Liver (tissue), 9 donors: ENCODE measurements around the gene MAN1C1. TPM values are rescaled to one million over a fixed set of nuclear protein-coding genes. Genes with fewer than 3 reads are reported as not detected.

Experiments
- DNase-seq: peaks from one replicate; pipeline ENCODE4 v3.0.0-alpha.2; 2017; ENCODE audit warnings: low spot score
- H3K27ac ChIP-seq, 2 donors: one replicate each; pipeline ENCODE4 v1.7.0; 2013; ENCODE audit warnings: inconsistent platforms in 2 of 2, low read length in 2 of 2, control low read depth in 1 of 2, low read depth in 1 of 2, mild to moderate bottlenecking in 1 of 2
- H3K27me3 ChIP-seq, 4 donors: one replicate each; pipeline versions ENCODE4 v1.6.1 to v1.7.0; 2013; ENCODE audit warnings: low read length in 3 of 4, inconsistent platforms in 1 of 4, mild to moderate bottlenecking in 1 of 4, moderate library complexity in 1 of 4; ENCODE audit not compliant: control insufficient read depth in 4 of 4, insufficient read depth in 4 of 4
- H3K36me3 ChIP-seq, 4 donors: one replicate each; pipeline versions ENCODE4 v1.6.1 to v1.7.0; 2013; ENCODE audit warnings: low read length in 3 of 4, mild to moderate bottlenecking in 3 of 4, low read depth in 1 of 4, moderate library complexity in 1 of 4; ENCODE audit not compliant: control insufficient read depth in 4 of 4, insufficient read depth in 3 of 4
- H3K4me1 ChIP-seq, 4 donors: one replicate each; pipeline versions ENCODE4 v1.6.1 to v1.7.0; 2013; ENCODE audit warnings: low read length in 3 of 4, mild to moderate bottlenecking in 3 of 4, moderate library complexity in 1 of 4; ENCODE audit not compliant: control insufficient read depth in 4 of 4, insufficient read depth in 4 of 4
- H3K4me3 ChIP-seq, 3 donors: one replicate each; pipeline versions ENCODE4 v1.6.1 to v1.7.0; 2013; ENCODE audit warnings: low read length in 3 of 3, control low read depth in 1 of 3, low read depth in 1 of 3, mild to moderate bottlenecking in 1 of 3
- H3K9ac ChIP-seq, 2 donors: one replicate each; pipeline ENCODE4 v1.7.0; 2013; ENCODE audit warnings: low read length in 2 of 2, mild to moderate bottlenecking in 2 of 2, moderate library complexity in 2 of 2, control low read depth in 1 of 2, low read depth in 1 of 2
- H3K9me3 ChIP-seq, 4 donors: one replicate each; pipeline versions ENCODE4 v1.6.1 to v1.7.0; 2013; ENCODE audit warnings: low read length in 3 of 4; ENCODE audit not compliant: control insufficient read depth in 4 of 4
- EGR1 ChIP-seq, 2 donors: IDR thresholded peaks; 2 replicates each; pipeline ENCODE4 v1.6.1; 2016 to 2018; ENCODE audit warnings: antibody characterized with exemption in 2 of 2, low read depth in 2 of 2
- FOXA1 ChIP-seq: IDR thresholded peaks from 2 replicates; pipeline ENCODE4 v1.6.1; 2016; ENCODE audit warnings: antibody characterized with exemption
- FOXA2 ChIP-seq: IDR thresholded peaks from 2 replicates; pipeline ENCODE4 v1.6.1; 2016; ENCODE audit warnings: antibody characterized with exemption
- GABPA ChIP-seq, 2 donors: IDR thresholded peaks in 1 of 2; conservative IDR thresholded peaks in 1 of 2; 2 replicates each; pipeline ENCODE4 v1.6.1; 2016; ENCODE audit warnings: antibody characterized with exemption in 2 of 2, mild to moderate bottlenecking in 1 of 2, moderate library complexity in 1 of 2
- HNF4A ChIP-seq, 2 donors: conservative IDR thresholded peaks; 2 replicates each; pipeline ENCODE4 v1.6.1; 2016; ENCODE audit warnings: antibody characterized with exemption in 2 of 2, mild to moderate bottlenecking in 2 of 2
- HNF4G ChIP-seq: IDR thresholded peaks from 2 replicates; pipeline ENCODE4 v1.6.1; 2016; ENCODE audit warnings: antibody characterized with exemption
- NR2F2 ChIP-seq: IDR thresholded peaks from 2 replicates; pipeline ENCODE4 v1.6.1; 2016; ENCODE audit warnings: antibody characterized with exemption
- RAD21 ChIP-seq, 2 donors: IDR thresholded peaks; 2 replicates each; pipeline ENCODE4 v1.6.1; 2016; ENCODE audit warnings: antibody characterized with exemption in 2 of 2, mild to moderate bottlenecking in 2 of 2
- RXRA ChIP-seq, 2 donors: IDR thresholded peaks; 2 replicates each; pipeline ENCODE4 v1.6.1; 2017 to 2018; ENCODE audit warnings: antibody characterized with exemption in 2 of 2, mild to moderate bottlenecking in 1 of 2
- SP1 ChIP-seq: IDR thresholded peaks from 2 replicates; pipeline ENCODE4 v1.6.1; 2018; ENCODE audit warnings: antibody characterized with exemption, mild to moderate bottlenecking
- TAF1 ChIP-seq: conservative IDR thresholded peaks from 2 replicates; pipeline ENCODE4 v1.6.1; 2016; ENCODE audit warnings: antibody characterized with exemption, mild to moderate bottlenecking
- YY1 ChIP-seq: IDR thresholded peaks from 2 replicates; pipeline ENCODE4 v1.6.1; 2016; ENCODE audit warnings: antibody characterized with exemption, mild to moderate bottlenecking
- WGBS: extraction: QIAGEN DNeasy Blood & Tissue Kit; methylation state at CpG from one replicate; pipeline ENCODE4 v1.1.7; 2013; 5-methylcytosine and 5-hydroxymethylcytosine counted together
- polyA plus RNA-seq, 2 donors: library from polyadenylated mRNA; stranded (reverse) in 1 of 2; unstranded in 1 of 2; fragments of 200-250 nt in 1 of 2; fragments of >200 nt in 1 of 2; fragmentation: Nextera tagmentation in 1 of 2; extraction: Ambion mirVana in 1 of 2; gene quantifications; one replicate each; pipeline versions ENCODE4 v1.2.1 to v1.2.3, GENCODE V29; 2013 to 2015
- total RNA-seq, 2 donors: library from RNA; depleted of rRNA; stranded (reverse); fragments of >200 nt; gene quantifications; one replicate each; pipeline ENCODE4 v1.2.3, GENCODE V29; 2014
- TF ChIP-seq, protein P1 (sequence below): IDR thresholded peaks from 2 replicates; pipeline ENCODE4 v1.6.1; 2016; ENCODE audit warnings: antibody characterized with exemption
- TF ChIP-seq, protein P2 (sequence below): IDR thresholded peaks from 2 replicates; pipeline ENCODE4 v1.6.1; 2016; ENCODE audit warnings: antibody characterized with exemption
- TF ChIP-seq, protein P3 (sequence below): IDR thresholded peaks from 2 replicates; pipeline ENCODE4 v1.6.1; 2016; ENCODE audit warnings: antibody characterized with exemption
- TF ChIP-seq, protein P4 (sequence below): IDR thresholded peaks from 2 replicates; pipeline ENCODE4 v1.6.1; 2016; ENCODE audit warnings: antibody characterized with exemption, mild to moderate bottlenecking
- donor health status: healthy.
- donor health status: healthy.
- donor health status: healthy.
- donor health status: healthy.
- donor health status: healthy.

The MAN1C1 gene
- total and polyA plus RNA-seq, 4 donors: 6.3 to 16.0 (median 8.1) TPM

DNA sequence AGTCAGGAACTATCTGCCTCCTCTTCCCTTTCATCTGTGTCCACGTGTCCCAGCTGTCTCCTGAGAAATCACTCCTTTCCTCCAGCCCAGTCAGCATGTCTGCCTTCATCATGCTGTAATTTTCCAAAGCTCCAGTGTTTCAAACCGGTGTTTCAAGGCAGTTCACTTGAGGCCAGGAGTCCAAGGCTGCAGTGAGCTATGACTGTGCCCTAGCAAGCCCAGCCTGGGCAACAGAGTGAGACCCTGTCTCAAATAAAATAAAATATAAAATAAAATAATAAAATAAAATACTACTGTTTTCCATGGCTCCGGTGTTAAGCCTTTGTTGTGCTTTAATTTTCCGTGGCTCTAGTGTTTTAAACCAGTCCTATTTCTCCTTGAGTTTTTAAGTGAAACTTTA is 175.5 kb downstream of the MAN1C1 start:
- Histone ChIP-seq H3K4me3 (no peak overlapping the region), H3K27me3 (no peaks in the 10 kb centered on the region), H3K27ac (no peak overlapping the region), H3K4me1 (peaks cover 0 to 7% (median 3%) of the 10 kb centered on the region in 4 donors), H3K36me3 (peaks cover 0 to 2% (median 0%) of the 10 kb centered on the region in 4 donors), H3K9me3 (no peaks in the 10 kb centered on the region), H3K9ac (no peak overlapping the region)
- no peak for DNase-seq
- WGBS: 63% methylated on average over 4 of the region's 4 CpGs
- TF ChIP-seq RAD21 (IDR thresholded peaks at IDR 0.05): no peak
- TF ChIP-seq, protein P1, sequence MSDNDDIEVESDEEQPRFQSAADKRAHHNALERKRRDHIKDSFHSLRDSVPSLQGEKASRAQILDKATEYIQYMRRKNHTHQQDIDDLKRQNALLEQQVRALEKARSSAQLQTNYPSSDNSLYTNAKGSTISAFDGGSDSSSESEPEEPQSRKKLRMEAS: no peak
- TF ChIP-seq, protein P2, sequence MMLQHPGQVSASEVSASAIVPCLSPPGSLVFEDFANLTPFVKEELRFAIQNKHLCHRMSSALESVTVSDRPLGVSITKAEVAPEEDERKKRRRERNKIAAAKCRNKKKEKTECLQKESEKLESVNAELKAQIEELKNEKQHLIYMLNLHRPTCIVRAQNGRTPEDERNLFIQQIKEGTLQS: no peak
- TF ChIP-seq, protein P3, sequence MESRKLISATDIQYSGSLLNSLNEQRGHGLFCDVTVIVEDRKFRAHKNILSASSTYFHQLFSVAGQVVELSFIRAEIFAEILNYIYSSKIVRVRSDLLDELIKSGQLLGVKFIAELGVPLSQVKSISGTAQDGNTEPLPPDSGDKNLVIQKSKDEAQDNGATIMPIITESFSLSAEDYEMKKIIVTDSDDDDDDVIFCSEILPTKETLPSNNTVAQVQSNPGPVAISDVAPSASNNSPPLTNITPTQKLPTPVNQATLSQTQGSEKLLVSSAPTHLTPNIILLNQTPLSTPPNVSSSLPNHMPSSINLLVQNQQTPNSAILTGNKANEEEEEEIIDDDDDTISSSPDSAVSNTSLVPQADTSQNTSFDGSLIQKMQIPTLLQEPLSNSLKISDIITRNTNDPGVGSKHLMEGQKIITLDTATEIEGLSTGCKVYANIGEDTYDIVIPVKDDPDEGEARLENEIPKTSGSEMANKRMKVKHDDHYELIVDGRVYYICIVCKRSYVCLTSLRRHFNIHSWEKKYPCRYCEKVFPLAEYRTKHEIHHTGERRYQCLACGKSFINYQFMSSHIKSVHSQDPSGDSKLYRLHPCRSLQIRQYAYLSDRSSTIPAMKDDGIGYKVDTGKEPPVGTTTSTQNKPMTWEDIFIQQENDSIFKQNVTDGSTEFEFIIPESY: no peak
- TF ChIP-seq NR2F2: no peak
- TF ChIP-seq, protein P4, sequence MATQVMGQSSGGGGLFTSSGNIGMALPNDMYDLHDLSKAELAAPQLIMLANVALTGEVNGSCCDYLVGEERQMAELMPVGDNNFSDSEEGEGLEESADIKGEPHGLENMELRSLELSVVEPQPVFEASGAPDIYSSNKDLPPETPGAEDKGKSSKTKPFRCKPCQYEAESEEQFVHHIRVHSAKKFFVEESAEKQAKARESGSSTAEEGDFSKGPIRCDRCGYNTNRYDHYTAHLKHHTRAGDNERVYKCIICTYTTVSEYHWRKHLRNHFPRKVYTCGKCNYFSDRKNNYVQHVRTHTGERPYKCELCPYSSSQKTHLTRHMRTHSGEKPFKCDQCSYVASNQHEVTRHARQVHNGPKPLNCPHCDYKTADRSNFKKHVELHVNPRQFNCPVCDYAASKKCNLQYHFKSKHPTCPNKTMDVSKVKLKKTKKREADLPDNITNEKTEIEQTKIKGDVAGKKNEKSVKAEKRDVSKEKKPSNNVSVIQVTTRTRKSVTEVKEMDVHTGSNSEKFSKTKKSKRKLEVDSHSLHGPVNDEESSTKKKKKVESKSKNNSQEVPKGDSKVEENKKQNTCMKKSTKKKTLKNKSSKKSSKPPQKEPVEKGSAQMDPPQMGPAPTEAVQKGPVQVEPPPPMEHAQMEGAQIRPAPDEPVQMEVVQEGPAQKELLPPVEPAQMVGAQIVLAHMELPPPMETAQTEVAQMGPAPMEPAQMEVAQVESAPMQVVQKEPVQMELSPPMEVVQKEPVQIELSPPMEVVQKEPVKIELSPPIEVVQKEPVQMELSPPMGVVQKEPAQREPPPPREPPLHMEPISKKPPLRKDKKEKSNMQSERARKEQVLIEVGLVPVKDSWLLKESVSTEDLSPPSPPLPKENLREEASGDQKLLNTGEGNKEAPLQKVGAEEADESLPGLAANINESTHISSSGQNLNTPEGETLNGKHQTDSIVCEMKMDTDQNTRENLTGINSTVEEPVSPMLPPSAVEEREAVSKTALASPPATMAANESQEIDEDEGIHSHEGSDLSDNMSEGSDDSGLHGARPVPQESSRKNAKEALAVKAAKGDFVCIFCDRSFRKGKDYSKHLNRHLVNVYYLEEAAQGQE: no peak
- no peak for TF ChIP-seq FOXA2
- TF ChIP-seq SP1: no peak
- TF ChIP-seq FOXA1: no peak
- TF ChIP-seq HNF4G: no peak
- TF ChIP-seq YY1: no peak
- no peak for TF ChIP-seq HNF4A (conservative IDR thresholded peaks at IDR 0.05)
- no peak for TF ChIP-seq TAF1
- no peak for TF ChIP-seq RXRA (IDR thresholded peaks at IDR 0.05)
- no peak for TF ChIP-seq GABPA (IDR thresholded peaks at IDR 0.05 in 1 of 2, conservative IDR thresholded peaks at IDR 0.05 in 1 of 2)
- TF ChIP-seq EGR1 (IDR thresholded peaks at IDR 0.05; ENCODE audit: low read depth in 2 of 2): no peak

DNA sequence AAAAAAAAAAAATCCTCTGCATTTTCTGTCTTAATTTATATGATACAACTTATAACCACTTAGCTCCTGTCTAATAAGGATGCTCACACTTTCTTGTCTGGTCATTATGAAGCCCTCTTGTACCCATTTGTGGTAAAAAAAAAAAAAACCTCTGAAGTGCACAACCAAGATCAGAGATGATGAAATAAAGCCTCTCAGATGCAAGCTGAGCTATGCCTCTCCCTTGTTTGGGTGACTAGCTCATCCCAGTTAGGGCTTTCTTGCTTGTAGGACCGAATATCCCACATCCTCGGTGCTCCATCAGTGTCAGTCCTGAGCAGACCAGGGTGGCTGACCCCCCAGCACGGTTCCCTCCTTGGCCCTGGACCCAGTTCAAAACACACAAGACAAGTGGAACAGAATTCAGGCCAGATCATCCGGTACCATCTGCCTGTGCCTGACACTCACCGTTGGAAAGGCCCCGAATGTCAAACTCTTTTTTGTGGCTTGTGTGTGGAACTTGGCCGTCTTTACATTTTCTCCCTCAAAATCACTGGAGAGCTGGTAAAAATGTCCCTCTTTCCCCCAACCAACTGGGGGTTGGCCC is 177.1 kb downstream of the MAN1C1 start:
- Histone ChIP-seq H3K9me3 (no peaks in the 10 kb centered on the region), H3K4me3 (no peak overlapping the region), H3K9ac (no peak overlapping the region), H3K36me3 (no peaks in the 10 kb centered on the region), H3K4me1 (peaks cover 0 to 7% (median 3%) of the 10 kb centered on the region in 4 donors), H3K27me3 (no peaks in the 10 kb centered on the region), H3K27ac (no peak overlapping the region)
- 78% methylated on average over 7 of the region's 7 CpGs for WGBS
- TF ChIP-seq RAD21 (IDR thresholded peaks at IDR 0.05): no peak
- TF ChIP-seq, protein P1: no peak
- no peak for DNase-seq
